Upper lobe of right lung (tissue), 1 donor: Measurements from ENCODE around the gene ALK. TPM values are rescaled to one million over a fixed set of nuclear protein-coding genes. Genes with fewer than 3 reads are reported as not detected.

Experiments
- ATAC-seq: fragments of 200-7000 bp; cut with Tn5 transposase; one replicate; pipeline ENCODE4 v1.9.1; 2020; ENCODE audit warnings: mild to moderate bottlenecking, moderate library complexity
- DNase-seq: peaks from one replicate; pipeline ENCODE4 v3.0.0-alpha.2; 2020
- H3K27ac ChIP-seq: fragments of 200-600 bp; one replicate; pipeline ENCODE4 v1.8.0; 2022
- H3K27me3 ChIP-seq: fragments of 200-600 bp; one replicate; pipeline ENCODE4 v1.8.0; 2022; ENCODE audit warnings: mild to moderate bottlenecking
- H3K36me3 ChIP-seq: fragments of 200-600 bp; one replicate; pipeline ENCODE4 v1.8.0; 2022
- H3K4me1 ChIP-seq: fragments of 200-600 bp; one replicate; pipeline ENCODE4 v1.8.0; 2022
- H3K4me3 ChIP-seq: fragments of 200-600 bp; one replicate; pipeline ENCODE4 v1.8.0; 2022; ENCODE audit warnings: mild to moderate bottlenecking
- H3K9me3 ChIP-seq: fragments of 200-600 bp; one replicate; pipeline ENCODE4 v1.8.0; 2022
- CTCF ChIP-seq: fragments of 200-600 bp; IDR thresholded peaks from one replicate; pipeline ENCODE4 v1.8.0; 2022; ENCODE audit warnings: antibody characterized with exemption
- intact Hi-C: fragments of 100-400 bp; cut with DNase I; formaldehyde crosslinking; loops from one replicate; pipeline ENCODE4 v1.11.0; 2022
- total RNA-seq: library from RNA; stranded (reverse); fragmentation: NEBNext Ultra II Directional; extraction: Animal tissue kit (Norgen Biotek cat#: 25700); gene quantifications from one replicate; pipeline ENCODE4 v1.2.1, GENCODE V29; 2021
- donor health status: DM: no; HTN: yes; CAD: no; lungs with severe emphysema.

ALK gene
- total RNA-seq, 1 donor from 2014 or later: not detected

GRCh38 chr2:29272311-29272710 is 649.1 kb downstream of the ALK start:
- intact Hi-C loops: no loop called here

GRCh38 chr2:29270701-29271121 is 650.7 kb downstream of the ALK start:
- Histone ChIP-seq H3K4me1 (no peaks in the 10 kb centered on the region), H3K36me3 (no peaks in the 10 kb centered on the region), H3K4me3 (no peak overlapping the region), H3K27me3 (no peaks in the 10 kb centered on the region), H3K9me3 (no peaks in the 10 kb centered on the region), H3K27ac (no peak overlapping the region)
- intact Hi-C loops: no loop called here
- DNase-seq (peak; percentile 23), ATAC-seq (no peak)
- no peak for TF ChIP-seq CTCF

More at GRCh38 chr2:29272311-29272710, 649.1 kb downstream of the ALK start:
- Histone ChIP-seq H3K4me3 (no peak overlapping the region), H3K27me3 (no peaks in the 10 kb centered on the region), H3K4me1 (no peaks in the 10 kb centered on the region), H3K9me3 (no peaks in the 10 kb centered on the region), H3K27ac (no peak overlapping the region), H3K36me3 (no peaks in the 10 kb centered on the region)
- DNase-seq (no peak), ATAC-seq (no peak)
- no peak for TF ChIP-seq CTCF

GRCh38 chr2:29269765-29270109 is 651.6 kb downstream of the ALK start:
- intact Hi-C loops: no loop called here
- ATAC-seq (no peak), DNase-seq (peak; percentile 4)

GRCh38 chr2:29269095-29269764 is 652.2 kb downstream of the ALK start:
- H3K27ac ChIP-seq: no peak overlapping the region
- H3K4me3 ChIP-seq: no peak overlapping the region
- H3K27me3 ChIP-seq: no peaks in the 10 kb centered on the region
- DNase-seq (peak; percentile 8), ATAC-seq (no peak)
- H3K4me1 ChIP-seq: no peaks in the 10 kb centered on the region
- no peaks in the 10 kb centered on the region for H3K9me3 ChIP-seq
- intact Hi-C loops: no loop called here
- no peak for TF ChIP-seq CTCF
- no peaks in the 10 kb centered on the region for H3K36me3 ChIP-seq

More at GRCh38 chr2:29269765-29270109, 651.6 kb downstream of the ALK start:
- Histone ChIP-seq H3K27ac (no peak overlapping the region), H3K27me3 (no peaks in the 10 kb centered on the region), H3K4me3 (no peak overlapping the region), H3K4me1 (no peaks in the 10 kb centered on the region), H3K36me3 (no peaks in the 10 kb centered on the region), H3K9me3 (no peaks in the 10 kb centered on the region)
- no peak for TF ChIP-seq CTCF

- H3K27me3 ChIP-seq: no peaks in the 10 kb centered on the region
- ATAC-seq (no peak), DNase-seq (no peak)
- no peaks in the 10 kb centered on the region for H3K9me3 ChIP-seq
- no peak overlapping the region for H3K4me3 ChIP-seq
- no peak overlapping the region for H3K27ac ChIP-seq
- no peaks in the 10 kb centered on the region for H3K36me3 ChIP-seq
- H3K4me1 ChIP-seq: no peaks in the 10 kb centered on the region
- TF ChIP-seq CTCF: no peak
- intact Hi-C loops: no loop called here
These were observed 653.7 kb downstream of the ALK start for GRCh38 chr2:29267720-29268119.

GRCh38 chr2:29263886-29264285 is 657.5 kb downstream of the ALK start:
- ATAC-seq: no peak
- H3K27me3 ChIP-seq: no peaks in the 10 kb centered on the region
- no peak for TF ChIP-seq CTCF
- no peaks in the 10 kb centered on the region for H3K36me3 ChIP-seq
- no peaks in the 10 kb centered on the region for H3K9me3 ChIP-seq
- no peak overlapping the region for H3K27ac ChIP-seq
- H3K4me3 ChIP-seq: no peak overlapping the region
- intact Hi-C loops: no loop called here
- no peaks in the 10 kb centered on the region for H3K4me1 ChIP-seq
- DNase-seq: peak; percentile 44
